OCI-M2 (cell line): Measurements from ENCODE around the gene OOSP4A.
"Not testable (repeated sequence)": the region's sequence is repeated elsewhere in the genome, so short reads cannot be mapped to it uniquely, and the experiment has no call there.

Source experiments
- DNase-seq: peaks from one replicate; lab custom pipeline; 2025; ENCODE audit not compliant: unreplicated experiment; lab: John Stamatoyannopoulos, UW

OOSP4A gene

DNA sequence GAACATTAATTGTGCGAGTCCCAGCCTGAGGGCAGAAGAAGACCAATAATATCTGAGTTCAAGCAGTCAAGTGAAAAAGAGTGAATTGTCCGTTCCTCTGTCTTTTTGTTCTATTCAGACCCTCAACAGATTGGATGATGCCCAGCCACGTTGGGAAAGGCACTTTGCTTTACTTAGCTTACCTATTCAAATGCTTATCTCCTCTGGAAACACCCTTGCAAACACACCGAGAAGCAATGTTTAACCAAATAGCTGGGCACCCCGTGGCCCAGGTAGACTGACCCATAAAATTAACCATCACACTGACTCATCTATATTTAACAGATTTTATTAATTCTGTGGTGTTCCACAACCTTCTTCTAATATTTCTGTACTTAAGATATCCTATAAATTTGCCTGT, 9.3 kb downstream of the OOSP4A start:
- DNase-seq, result no peak

DNA sequence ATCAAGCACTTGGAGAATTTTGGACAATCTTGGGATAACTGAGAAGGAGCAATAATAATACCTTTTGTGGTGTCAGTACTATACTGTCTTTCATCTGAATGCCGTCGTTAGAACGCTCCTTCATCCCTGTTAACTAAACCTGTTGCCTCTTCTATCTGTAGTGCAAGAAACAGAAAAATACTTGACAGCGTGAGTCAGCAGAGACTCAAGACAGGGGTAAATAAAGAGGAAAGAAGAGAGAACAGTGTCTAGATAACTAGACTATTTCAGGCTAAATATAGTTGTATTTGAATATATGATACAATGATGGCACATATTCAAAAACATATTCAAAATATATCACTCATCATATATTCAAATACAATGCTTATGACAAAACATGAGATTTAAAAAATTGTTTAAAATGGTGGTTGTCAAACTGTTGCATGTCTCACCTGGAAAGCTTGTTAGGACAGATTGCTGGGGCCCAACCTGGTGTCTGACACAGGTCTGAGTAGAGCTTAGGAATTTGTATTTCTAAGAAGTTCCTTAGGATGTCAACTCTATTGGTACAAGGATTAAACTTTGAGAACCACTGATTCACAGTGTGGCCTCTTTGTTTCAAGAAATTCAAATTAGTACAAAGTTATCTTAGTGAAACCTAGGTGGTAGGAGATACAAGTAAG, 17.4 kb downstream of the OOSP4A start:
- DNase-seq, result no peak

DNA sequence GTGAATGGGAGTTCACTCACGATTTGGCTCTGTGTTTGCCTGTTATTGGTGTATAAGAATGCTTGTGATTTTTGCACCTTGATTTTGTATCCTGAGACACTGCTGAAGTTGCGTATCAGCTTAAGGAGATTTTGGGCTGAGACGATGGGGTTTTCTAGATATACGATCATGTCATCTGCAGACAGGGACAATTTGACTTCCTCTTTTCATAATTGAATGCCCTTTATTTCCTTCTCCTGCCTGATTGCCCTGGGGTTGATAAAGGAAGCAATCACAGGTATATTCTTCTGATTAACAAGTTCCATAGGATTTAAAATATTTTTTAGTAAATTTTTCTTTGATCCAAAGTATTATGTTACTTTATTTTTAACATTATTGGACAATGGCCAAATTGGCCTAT, 18.2 kb downstream of the OOSP4A start:
- DNase-seq, result not testable (repeated sequence)

DNA sequence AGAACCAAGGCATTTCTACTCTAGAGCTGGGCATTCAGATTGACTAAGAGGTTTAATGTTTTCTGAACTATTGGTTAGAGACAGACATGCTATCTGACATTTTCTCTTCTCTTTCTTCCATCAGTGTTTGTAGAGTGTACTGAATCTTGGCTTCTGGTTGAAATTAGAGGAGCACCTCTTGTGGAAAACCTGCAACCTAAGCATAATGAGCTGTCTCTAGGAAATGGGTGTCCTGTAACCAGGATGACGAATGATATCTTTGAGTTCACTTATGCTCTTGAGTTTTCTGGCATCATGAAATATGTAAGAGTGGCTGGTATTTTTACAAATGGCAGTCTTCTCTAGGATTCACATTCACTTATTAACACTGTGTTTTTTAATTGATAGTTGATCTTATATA, 19.4 kb downstream of the OOSP4A start:
- no peak for DNase-seq

DNA sequence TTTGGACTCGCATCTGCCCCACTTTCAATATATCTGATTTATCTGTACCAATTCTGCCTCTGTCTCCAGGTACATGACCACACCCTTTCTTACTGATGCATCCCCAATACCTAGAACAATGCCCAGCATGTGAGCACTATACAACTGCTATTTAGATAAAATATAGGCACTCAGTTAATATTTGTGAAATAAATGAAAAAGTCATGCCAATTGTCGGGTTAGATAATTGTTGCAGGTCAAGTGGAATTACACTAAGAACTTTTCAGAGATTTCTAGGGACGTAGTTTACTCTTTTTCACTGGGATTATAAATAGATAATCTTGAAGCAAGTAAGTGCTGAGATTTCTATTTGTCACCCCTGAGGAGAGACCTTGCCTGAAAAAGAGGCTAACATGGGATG, 20.5 kb downstream of the OOSP4A start:
- no peak for DNase-seq

DNA sequence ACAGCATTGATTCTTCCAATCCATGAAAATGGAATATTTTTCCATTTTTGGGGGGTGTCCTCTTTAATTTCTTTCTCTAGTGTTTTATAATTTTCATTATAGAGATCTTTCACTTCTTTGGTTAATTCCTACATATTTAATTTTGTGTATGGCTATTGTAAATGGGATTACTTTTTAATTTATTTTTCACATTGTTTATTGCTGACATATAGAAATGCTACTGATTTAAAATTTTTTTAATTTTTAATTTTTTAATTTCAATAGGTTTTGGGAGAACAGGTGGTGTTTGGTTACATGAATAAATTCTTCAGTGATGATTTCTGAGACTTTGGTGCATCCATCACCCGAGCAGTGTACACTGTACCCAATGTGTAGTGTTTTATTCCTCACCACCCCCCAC, 26.6 kb downstream of the OOSP4A start:
- no peak for DNase-seq

DNA sequence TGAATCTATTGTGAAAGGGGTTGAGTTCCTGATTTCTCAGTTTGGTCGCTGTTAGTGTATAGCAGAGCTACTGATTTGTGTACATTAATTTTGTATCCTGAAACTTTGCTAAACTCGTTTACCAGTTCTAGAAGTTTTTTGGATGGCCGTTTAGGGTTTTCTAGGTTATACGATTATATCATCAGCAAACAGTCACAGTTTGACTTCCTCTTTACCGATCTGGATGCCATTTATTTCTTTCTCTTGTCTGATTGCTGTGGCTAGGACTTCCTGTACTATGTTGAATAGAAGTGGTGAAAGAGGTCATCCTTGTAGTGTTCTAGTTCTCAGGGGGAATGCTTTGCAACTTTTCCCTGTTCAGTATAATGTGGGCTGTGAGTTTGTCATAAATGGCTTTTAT, 28.6 kb downstream of the OOSP4A start:
- no peak for DNase-seq

DNA sequence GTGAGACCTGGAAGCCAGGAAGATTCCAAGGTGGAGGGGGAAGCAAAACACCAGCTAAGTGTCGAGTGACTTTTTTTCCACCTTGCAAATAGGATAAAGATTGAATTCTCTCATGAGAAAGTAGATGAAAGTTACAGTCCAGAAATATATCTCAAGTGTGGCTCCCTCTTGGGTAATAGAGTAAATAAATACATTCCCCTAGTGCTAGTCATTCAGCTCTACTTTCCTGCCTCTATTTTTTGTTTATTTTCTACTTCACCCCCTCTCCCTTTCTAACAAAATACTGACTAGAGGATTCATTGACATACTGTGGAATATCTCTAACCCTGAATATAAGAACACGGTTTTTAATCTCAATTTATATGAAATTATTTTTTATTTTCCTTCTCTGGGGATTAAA, 34.0 kb downstream of the OOSP4A start:
- no peak for DNase-seq

DNA sequence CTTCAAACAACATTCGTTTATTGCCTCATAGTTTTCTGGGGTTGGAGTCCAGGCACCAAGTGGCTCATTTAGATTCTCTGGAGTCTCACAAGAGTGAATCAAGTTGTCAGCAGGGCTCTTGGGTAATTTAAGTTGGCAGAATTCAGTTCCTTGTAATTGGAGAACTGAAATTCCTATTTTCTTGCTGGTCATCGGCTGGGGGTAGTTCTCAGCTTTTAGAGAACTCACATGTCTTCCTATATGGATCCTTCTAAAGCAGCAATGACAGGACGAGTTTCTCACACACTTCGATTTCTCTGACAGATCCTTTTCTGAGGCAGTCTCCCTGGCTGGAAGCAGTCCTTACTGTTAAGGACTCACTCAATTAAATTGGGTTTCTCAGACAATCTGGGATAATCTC, 35.9 kb downstream of the OOSP4A start:
- DNase-seq, result no peak

DNA sequence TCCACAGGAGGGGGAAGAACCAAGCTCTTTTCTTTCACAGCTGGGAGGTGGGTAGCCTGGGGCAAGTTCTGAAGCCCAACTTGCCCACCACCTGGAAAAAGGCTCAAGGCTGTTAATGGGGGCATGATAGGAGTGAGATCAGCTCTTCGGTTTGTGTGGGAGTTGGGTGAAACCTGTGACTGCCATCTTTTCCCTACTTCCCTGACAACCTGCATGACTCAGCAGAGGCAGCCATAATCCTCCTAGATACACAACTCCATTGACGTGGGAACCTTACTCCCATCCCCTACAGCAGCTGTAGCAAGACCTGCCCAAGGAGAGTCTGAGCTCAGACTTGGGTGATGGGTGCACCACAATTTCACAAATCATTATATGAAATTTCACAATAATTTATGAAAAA, 39.9 kb downstream of the OOSP4A start:
- no peak for DNase-seq

DNA sequence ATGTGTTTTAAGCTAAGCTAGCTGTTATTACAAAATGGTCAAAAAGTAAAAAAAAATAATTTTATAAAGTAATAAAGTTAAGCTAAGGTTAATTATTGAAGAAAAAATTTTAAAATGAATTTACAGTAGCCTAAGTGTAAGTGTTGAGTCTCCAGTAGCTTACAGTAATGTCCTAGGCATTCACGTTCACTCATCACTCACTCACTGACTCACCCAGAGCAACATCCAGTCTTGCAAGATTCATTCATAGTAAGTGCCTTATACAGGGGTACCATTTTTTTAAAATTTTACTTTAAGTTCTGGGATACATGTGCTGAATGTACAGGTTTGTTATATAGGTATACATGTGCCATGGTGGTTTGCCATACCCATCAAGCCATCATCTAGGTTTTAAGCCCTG, 41.5 kb downstream of the OOSP4A start:
- no peak for DNase-seq

DNA sequence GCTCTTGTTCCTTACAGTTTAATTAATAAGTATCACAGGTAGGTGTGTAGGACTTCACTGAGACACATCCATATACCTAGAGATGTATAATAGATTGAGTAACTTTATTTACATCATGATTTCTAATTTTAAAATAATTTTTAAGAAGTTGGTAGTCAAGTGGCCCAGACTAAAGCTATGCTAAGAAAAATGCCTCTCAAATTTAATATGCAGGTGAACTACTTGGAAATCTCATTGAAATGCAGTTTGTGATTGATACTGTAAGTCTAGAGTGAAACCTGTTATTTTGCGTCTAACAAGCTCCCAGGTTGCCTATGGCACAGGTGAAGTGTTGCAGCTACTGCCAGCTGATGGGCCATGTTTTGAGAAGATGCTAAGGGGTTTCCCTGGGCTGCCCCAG, 53.0 kb downstream of the OOSP4A start, which contains the start of gene OOSP4B:
Gene OOSP4B (plus strand): TSS at position 301 of the 400 bp plus-strand sequence.
- DNase-seq, result no peak

DNA sequence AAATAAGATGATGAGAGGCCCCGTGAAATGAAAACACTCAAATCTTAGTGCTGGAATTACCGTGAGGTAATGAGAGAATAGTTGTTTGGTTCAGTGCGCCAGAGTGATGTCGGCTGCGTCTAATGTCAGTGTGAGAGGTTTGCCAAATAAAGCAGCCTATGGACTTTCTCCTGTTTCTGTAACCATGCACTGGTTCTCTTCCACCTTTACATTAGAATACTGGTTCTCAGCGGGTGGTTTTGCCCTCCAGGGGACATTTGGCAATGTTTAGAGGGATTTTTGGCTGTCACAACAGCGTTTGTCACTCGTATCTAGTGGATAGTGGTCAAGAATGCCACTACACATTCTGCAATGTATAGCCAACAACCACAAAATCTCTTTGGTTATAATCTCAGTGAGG, 54.2 kb downstream of the OOSP4A start:
- no peak for DNase-seq
